Neural progenitor cell (in vitro differentiated cells): ENCODE results near the gene CST3. TPM values are rescaled to one million over a fixed set of nuclear protein-coding genes. Genes with fewer than 3 reads are reported as not detected.

ENCODE experiments used
- DNase-seq: peaks from one replicate; pipeline ENCODE4 v3.0.0-alpha.2; 2016; ENCODE audit warnings: low spot score
- H2AFZ ChIP-seq: fragments of 200-600 bp; sonication (generic); replicated peaks from 2 replicates; pipeline ENCODE4 v1.6.1; 2016; ENCODE audit warnings: antibody characterized with exemption
- H3F3A ChIP-seq: fragments of 200-600 bp; sonication (generic); 2 replicates; pipeline ENCODE4 v1.6.1; 2016; ENCODE audit warnings: antibody characterized with exemption, low read depth
- H3K27ac ChIP-seq: fragments of 200-600 bp; sonication (generic); 2 replicates; pipeline ENCODE4 v1.5.1; 2016; ENCODE audit warnings: mild to moderate bottlenecking
- H3K27me3 ChIP-seq: fragments of 200-600 bp; sonication (generic); 2 replicates; pipeline ENCODE4 v1.6.1; 2016; ENCODE audit warnings: mild to moderate bottlenecking, moderate library complexity
- H3K36me3 ChIP-seq: fragments of 200-600 bp; sonication (generic); 2 replicates; pipeline ENCODE4 v1.5.1; 2016
- H3K4me1 ChIP-seq: fragments of 200-600 bp; sonication (generic); 2 replicates; pipeline ENCODE4 v1.6.1; 2016; ENCODE audit warnings: mixed run types
- H3K4me2 ChIP-seq: fragments of 200-600 bp; sonication (generic); 2 replicates; pipeline ENCODE4 v1.6.1; 2016
- H3K4me3 ChIP-seq: fragments of 200-600 bp; sonication (generic); 2 replicates; pipeline ENCODE4 v1.5.1; 2016
- H3K79me2 ChIP-seq: fragments of 200-600 bp; sonication (generic); 2 replicates; pipeline ENCODE4 v1.6.1; 2016; ENCODE audit warnings: low read depth
- H3K9ac ChIP-seq: fragments of 200-600 bp; sonication (generic); 2 replicates; pipeline ENCODE4 v1.6.1; 2016
- H3K9me3 ChIP-seq: fragments of 200-600 bp; sonication (generic); 2 replicates; pipeline ENCODE4 v1.5.1; 2016; ENCODE audit warnings: low read depth
- H4K20me1 ChIP-seq: fragments of 200-600 bp; sonication (generic); 2 replicates; pipeline ENCODE4 v1.6.1; 2016; ENCODE audit warnings: low read depth
- H3K27ac Mint-ChIP-seq: 3 replicates; pipeline ENCODE4 v1.8.0; 2021; ENCODE audit warnings: mixed read lengths
- H3K27me3 Mint-ChIP-seq: 2 replicates; pipeline ENCODE4 v1.8.0; 2022; ENCODE audit warnings: low read depth, mild to moderate bottlenecking, inconsistent platforms, moderate library complexity, mixed read lengths; ENCODE audit not compliant: insufficient read depth
- H3K36me3 Mint-ChIP-seq: 3 replicates; pipeline ENCODE4 v1.8.0; 2021; ENCODE audit warnings: mixed read lengths
- H3K4me1 Mint-ChIP-seq: 3 replicates; pipeline ENCODE4 v1.8.0; 2021; ENCODE audit warnings: mixed read lengths
- H3K4me3 Mint-ChIP-seq: 3 replicates; pipeline ENCODE4 v1.8.0; 2021; ENCODE audit warnings: mild to moderate bottlenecking, moderate library complexity, mixed read lengths
- H3K9me3 Mint-ChIP-seq: 3 replicates; pipeline ENCODE4 v1.8.0; 2020; ENCODE audit warnings: mixed read lengths
- CTCF ChIP-seq: fragments of 200-600 bp; sonication (generic); IDR thresholded peaks from 2 replicates; pipeline ENCODE4 v1.5.1; 2017; ENCODE audit warnings: antibody characterized with exemption, mild to moderate bottlenecking
- EZH2 ChIP-seq: fragments of 200-600 bp; sonication (generic); IDR thresholded peaks from 2 replicates; pipeline ENCODE4 v1.6.1; 2017; ENCODE audit warnings: antibody characterized with exemption, mild to moderate bottlenecking, moderate library complexity
- EZH2phosphoT487 ChIP-seq: fragments of 200-600 bp; sonication (generic); IDR thresholded peaks from 2 replicates; pipeline ENCODE4 v1.6.1; 2017; ENCODE audit warnings: antibody characterized with exemption
- total RNA-seq: library from RNA; depleted of rRNA; stranded (reverse); fragments of >200 nt; gene quantifications from 2 replicates; pipeline ENCODE4 v1.2.3, GENCODE V29; 2015; ENCODE audit warnings: low replicate concordance

Gene CST3
- total RNA-seq, 1 donor from 2014 or later = 20.8 TPM

DNA sequence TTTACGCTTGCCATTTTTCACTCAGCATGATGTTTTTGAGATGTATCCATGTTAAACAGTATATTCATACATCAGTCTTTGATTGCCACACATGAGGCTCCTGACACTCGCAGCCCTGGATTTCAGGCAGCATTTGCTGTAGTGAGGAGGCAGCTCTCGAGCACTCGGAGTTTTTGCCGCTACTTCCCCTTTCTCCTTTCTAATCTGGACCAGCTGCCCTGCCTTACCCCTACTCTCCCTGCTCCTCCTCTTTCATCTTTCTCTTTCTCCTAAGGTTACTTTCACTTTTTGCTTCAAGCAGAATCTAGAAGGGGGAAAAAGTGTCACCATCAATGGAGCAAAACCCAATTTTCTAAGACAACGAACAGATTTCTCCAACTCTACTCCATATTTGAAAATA lies 5.9 kb upstream of the CST3 start:
- H3K27me3 Mint-ChIP-seq = peaks cover 9% of the 10 kb centered on the region
- H3K36me3 ChIP-seq = no peaks in the 10 kb centered on the region
- H3K4me3 ChIP-seq = no peak overlapping the region
- H3K4me3 Mint-ChIP-seq = no peak overlapping the region
- no peaks in the 10 kb centered on the region for H3K9me3 ChIP-seq
- H3K27ac ChIP-seq = no peak overlapping the region
- no peak for DNase-seq
- H3K79me2 ChIP-seq = no peaks in the 10 kb centered on the region
- H3K9me3 Mint-ChIP-seq = no peaks in the 10 kb centered on the region
- no peak overlapping the region for H3K27ac Mint-ChIP-seq
- H3K4me1 Mint-ChIP-seq = peaks cover 2% of the 10 kb centered on the region
- no peaks in the 10 kb centered on the region for H4K20me1 ChIP-seq
- no peaks in the 10 kb centered on the region for H3K27me3 ChIP-seq
- H3K9ac ChIP-seq = no peak overlapping the region
- TF ChIP-seq CTCF (no peak), EZH2 (no peak), EZH2phosphoT487 (no peak)
- H3K36me3 Mint-ChIP-seq = no peaks in the 10 kb centered on the region
- H2AFZ ChIP-seq = no peak overlapping the region
- peaks cover 3% of the 10 kb centered on the region for H3F3A ChIP-seq
- H3K4me1 ChIP-seq = no peaks in the 10 kb centered on the region
- H3K4me2 ChIP-seq = no peak overlapping the region

DNA sequence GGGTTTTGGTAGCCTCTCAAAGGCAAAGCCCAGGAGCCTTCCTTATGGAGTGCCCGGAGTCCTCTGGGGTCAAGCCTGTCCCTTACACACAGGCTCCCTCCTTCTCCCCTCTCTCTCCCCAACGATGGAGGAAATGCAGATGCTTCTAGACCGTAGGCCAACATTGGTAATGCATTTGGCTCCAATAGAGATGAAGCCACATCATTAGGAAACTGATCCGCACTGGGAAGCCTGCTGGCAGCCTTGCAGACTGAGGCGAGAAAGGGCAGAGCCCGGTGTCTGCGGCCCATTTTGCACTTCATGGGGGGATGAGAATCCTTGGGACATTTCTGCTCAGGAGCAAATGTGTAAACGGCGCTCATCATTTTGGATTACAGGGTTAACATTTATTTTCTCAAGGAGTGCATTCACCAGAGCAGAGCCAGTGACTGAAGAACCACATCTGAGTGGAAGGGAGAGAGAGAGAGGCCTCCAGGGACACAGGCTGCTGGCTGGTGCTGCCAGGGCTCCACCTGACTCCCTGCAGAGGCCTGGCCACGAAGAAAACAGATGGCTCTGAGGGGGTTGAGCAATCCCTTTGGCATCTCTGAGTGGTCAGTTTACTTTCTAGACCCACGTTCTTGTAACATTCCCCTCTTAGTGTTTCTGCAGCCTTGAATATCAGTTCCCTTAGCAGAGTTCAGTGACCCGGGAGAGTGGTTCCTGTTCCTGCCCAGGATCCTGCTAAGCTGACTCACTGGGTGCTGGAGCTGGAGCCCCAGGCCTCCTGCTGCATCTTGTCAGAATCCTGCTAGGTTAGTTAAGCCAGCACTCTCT lies 4.4 kb upstream of the CST3 start:
- no peaks in the 10 kb centered on the region for H3K36me3 Mint-ChIP-seq
- H3K27ac ChIP-seq = no peak overlapping the region
- H3K79me2 ChIP-seq = no peaks in the 10 kb centered on the region
- no peaks in the 10 kb centered on the region for H3K36me3 ChIP-seq
- H3K4me3 ChIP-seq = no peak overlapping the region
- no peak overlapping the region for H3K27ac Mint-ChIP-seq
- H2AFZ ChIP-seq = no peak overlapping the region
- no peaks in the 10 kb centered on the region for H4K20me1 ChIP-seq
- peaks cover under 1% of the 10 kb centered on the region for H3K4me1 ChIP-seq
- no peak for DNase-seq
- no peak overlapping the region for H3K9ac ChIP-seq
- H3K27me3 Mint-ChIP-seq = peaks cover 9% of the 10 kb centered on the region
- peaks cover 5% of the 10 kb centered on the region for H3F3A ChIP-seq
- H3K9me3 ChIP-seq = no peaks in the 10 kb centered on the region
- TF ChIP-seq EZH2 (no peak), EZH2phosphoT487 (no peak), CTCF (no peak)
- H3K9me3 Mint-ChIP-seq = no peaks in the 10 kb centered on the region
- peaks cover 2% of the 10 kb centered on the region for H3K4me1 Mint-ChIP-seq
- H3K4me3 Mint-ChIP-seq = no peak overlapping the region
- peaks cover 1% of the 10 kb centered on the region for H3K27me3 ChIP-seq
- H3K4me2 ChIP-seq = no peak overlapping the region

- TF ChIP-seq EZH2 = no peak
- TF ChIP-seq CTCF = no peak
- no peak for TF ChIP-seq EZH2phosphoT487
- H3K4me3 Mint-ChIP-seq = no peak overlapping the region
These were observed 3.2 kb upstream of the CST3 start for GRCh38 chr20:23640671-23641667.

More at GRCh38 chr20:23640671-23641667, 3.2 kb upstream of the CST3 start:
- H2AFZ ChIP-seq = no peak overlapping the region
- H3K27me3 Mint-ChIP-seq = peaks cover 9% of the 10 kb centered on the region
- no peaks in the 10 kb centered on the region for H3K36me3 Mint-ChIP-seq
- no peak for DNase-seq
- peaks cover 13% of the 10 kb centered on the region for H3K27me3 ChIP-seq
- no peaks in the 10 kb centered on the region for H3K36me3 ChIP-seq
- no peak overlapping the region for H3K4me2 ChIP-seq
- H4K20me1 ChIP-seq = peaks cover 11% of the 10 kb centered on the region
- H3K27ac Mint-ChIP-seq = no peak overlapping the region
- peaks cover 13% of the 10 kb centered on the region for H3K4me1 Mint-ChIP-seq
- no peak overlapping the region for H3K9ac ChIP-seq
- H3K27ac ChIP-seq = no peak overlapping the region
- H3F3A ChIP-seq = peaks cover 5% of the 10 kb centered on the region
- H3K9me3 Mint-ChIP-seq = no peaks in the 10 kb centered on the region
- H3K4me3 ChIP-seq = no peak overlapping the region
- no peaks in the 10 kb centered on the region for H3K79me2 ChIP-seq
- no peaks in the 10 kb centered on the region for H3K9me3 ChIP-seq
- H3K4me1 ChIP-seq = peaks cover 6% of the 10 kb centered on the region
